Effector CD4-positive, alpha-beta T cell (primary cell): ENCODE data around the gene LILRA5.
"Not testable (repeated sequence)": the region's sequence is repeated elsewhere in the genome, so short reads cannot be mapped to it uniquely, and the experiment has no call there.

ENCODE experiments used
- DNase-seq: peaks from one replicate; pipeline ENCODE4 v3.0.0-alpha.2; 2020

Gene LILRA5

GRCh38 chr19:54333586-54334298 is 20.8 kb upstream of the LILRA5 start:
- DNase-seq: no peak

DNA sequence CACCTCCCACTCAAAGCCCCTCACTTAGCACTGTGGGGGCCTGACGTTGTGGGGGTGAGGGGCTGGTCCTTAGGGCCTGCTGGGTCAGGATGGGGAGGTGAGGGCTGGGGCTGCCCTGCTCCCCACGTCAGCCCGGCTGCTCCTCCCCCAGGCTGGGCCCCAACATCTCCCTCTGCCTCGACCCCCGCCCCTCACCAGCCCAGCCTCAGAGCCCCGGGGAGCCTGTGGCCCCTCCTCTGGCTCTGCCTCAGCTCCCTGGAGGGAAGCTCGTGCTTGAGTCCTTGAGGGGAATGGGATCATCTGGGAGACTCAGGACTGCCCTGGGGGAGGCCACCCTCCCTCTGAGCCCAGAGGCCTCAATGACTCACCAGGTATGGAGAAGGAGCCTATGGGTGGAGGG is 19.2 kb upstream of the LILRA5 start:
- DNase-seq: no peak

GRCh38 chr19:54331626-54332025 is 18.7 kb upstream of the LILRA5 start:
- no peak for DNase-seq

DNA sequence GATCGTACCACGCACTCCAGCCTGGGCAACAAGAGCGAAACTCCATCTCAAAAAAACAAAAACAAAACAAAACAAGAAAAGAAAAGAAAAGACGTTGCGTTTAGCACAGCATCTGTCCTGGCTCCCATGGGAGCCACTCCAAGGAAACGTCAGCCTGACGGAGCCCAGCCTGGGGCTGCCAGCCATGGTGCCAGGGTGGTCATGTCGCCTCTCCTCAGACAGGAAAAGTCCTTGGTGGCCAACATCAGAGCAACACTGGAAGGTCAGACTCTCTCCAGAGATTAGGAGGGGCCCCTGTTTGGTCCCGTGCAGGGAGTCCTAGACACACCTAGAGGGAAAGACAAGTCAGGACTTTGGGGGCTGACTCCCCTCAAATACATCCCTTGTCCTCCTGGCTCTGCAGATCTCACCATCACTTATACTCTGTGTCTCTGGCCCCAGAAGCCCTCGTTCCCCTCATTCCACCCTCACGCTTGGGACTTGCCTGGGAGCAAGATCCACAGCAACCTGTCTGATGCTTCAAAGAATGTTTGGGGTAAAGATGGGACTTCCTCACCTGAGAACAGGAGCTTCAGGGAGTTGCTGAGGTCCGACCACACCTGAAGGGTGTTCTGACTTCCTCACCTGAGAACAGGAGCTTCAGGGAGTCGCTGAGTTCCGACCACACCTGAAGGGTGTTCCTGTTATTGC is 16.7 kb upstream of the LILRA5 start:
- no peak for DNase-seq

GRCh38 chr19:54328781-54329180 is 15.8 kb upstream of the LILRA5 start:
- not testable (repeated sequence) for DNase-seq

GRCh38 chr19:54325631-54326030 is 12.7 kb upstream of the LILRA5 start:
- no peak for DNase-seq

DNA sequence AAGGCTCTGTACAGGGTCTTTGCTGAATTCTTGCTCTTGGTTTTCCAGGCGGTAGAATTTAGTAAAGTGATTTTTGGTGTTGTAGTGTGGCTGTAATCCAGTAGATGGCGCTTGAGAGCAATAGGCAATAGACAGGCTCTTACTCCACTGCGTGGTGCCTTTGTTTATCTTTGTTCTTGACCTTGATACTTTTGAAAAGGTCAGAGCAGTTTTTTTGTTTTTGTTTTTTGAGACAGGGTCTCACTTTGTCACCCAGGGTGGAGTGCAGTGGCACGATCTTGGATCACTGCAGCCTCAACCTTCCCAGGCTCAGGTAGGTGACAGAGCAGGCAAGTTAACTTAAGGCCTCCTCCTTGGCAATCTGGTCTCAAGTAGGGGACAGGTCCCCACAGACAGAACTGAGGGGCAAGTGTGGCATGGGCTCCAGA is 12.2 kb upstream of the LILRA5 start:
- DNase-seq: peak; percentile 43

DNA sequence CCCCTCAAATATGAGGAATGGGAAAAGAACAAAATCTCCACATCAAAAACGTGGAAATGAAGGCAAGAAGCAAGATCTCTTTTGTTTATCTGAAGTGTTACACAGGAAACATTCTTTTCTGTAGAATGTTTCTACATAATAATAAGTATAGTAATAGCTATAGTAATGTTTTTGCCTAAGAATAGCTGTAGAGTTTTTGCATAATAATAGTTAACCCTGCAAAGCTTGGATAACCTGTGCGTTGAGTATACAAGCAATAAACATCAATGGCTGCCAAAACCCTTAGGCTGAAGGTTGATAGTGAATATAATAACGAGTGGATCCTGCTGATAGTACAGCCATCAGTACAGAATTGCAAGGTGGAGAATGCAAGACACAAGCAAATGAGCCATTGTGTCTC is 11.1 kb upstream of the LILRA5 start:
- no peak for DNase-seq

GRCh38 chr19:54322934-54323333 is 10.0 kb upstream of the LILRA5 start:
- DNase-seq: not testable (repeated sequence)

DNA sequence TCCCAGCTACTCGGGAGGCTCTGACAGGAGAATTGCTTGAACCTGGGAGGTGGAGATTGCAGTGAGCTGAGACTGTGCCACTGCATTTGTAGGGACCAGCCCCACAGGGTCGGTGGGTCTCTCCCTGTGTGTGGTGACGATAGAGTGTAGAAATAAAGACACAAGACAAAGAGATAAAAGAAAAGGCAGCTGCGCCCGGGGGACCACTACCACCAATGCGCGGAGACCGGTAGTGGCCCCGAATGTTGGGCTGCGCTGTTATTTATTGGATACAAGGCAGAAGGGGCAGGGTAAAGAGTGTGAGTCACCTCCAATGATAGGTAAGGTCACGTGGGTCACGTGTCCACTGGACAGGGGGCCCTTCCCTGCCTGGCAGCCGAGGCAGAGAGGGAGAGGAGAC is 9.3 kb upstream of the LILRA5 start:
- not testable (repeated sequence) for DNase-seq

- no peak for DNase-seq
Observed at GRCh38 chr19:54319892-54320670, 7.1 kb upstream of the LILRA5 start.

DNA sequence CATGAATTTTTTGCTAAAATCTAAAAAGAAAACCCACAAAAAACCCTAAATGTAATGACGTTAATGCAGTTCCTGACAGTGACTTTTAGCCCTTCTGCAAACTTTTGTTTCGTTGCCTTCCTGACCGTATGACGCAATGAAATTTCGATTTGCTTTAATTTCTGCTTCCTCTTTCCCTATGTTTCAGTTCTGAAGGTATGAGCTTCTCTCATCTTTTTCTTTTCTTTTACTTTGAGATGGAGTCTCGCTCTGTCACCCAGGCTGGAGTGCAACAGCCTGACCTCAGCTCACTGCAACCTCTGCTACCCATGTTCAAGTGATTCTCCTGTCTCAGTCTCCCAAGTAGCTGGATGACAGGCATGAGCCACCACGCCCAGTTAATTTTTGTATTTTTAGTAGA is 6.1 kb upstream of the LILRA5 start:
- DNase-seq: no peak

DNA sequence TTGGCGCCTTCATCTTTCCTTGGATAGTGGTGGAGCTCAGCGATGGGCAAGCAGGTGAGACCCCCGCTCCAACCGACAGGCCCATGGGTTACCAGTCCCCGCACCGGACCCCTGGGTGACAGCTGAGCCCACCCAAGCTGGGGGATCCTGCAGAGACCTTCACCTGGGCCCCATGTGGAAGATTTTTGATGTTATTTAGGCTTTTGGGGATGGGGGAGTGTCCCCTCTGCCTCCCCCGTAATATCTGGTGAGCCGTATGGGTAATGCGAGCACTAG is 4.9 kb upstream of the LILRA5 start:
- no peak for DNase-seq

- DNase-seq: no peak
Observed at GRCh38 chr19:54317108-54317964, 4.4 kb upstream of the LILRA5 start.

DNA sequence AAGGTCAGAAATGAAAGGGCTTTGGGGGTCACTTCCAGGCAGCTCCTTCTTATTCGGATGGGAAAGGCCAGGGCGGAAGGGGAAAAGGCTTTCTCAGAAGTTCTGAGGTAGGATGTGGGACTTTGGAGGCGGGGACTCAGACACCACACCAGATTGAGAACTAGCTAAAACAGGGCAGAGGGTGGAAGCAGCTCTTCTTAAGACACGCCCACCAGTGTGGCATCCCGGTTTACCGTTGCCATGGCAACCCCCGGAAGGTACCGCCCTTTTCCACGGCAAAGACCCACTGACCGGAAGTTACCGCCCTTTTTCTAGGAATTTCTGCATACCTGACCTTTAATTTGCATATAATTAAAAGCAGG is 3.8 kb upstream of the LILRA5 start:
- DNase-seq: no peak

DNA sequence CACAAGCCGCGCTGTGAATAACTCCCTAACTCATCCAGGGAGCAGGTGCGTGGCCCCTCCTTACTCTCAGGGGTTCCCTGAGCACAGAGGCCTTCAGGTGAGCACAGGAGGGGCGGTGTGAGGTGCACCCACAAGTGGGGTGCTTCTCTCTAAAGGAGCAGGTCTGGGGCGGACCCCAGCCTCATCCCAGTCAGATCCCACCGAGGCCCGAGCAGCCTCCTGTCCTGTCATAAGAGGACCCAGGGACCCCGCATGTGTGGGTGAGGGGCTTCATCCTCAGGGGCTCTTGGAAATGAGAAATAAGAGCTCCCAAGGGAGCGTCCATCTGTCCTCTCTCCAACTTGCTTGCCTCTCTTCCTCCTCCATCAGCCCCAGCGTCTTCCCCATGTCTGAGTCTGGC is 3.0 kb upstream of the LILRA5 start:
- no peak for DNase-seq

GRCh38 chr19:54312011-54312410 is 955 bp downstream of the LILRA5 start:
- DNase-seq: no peak

DNA sequence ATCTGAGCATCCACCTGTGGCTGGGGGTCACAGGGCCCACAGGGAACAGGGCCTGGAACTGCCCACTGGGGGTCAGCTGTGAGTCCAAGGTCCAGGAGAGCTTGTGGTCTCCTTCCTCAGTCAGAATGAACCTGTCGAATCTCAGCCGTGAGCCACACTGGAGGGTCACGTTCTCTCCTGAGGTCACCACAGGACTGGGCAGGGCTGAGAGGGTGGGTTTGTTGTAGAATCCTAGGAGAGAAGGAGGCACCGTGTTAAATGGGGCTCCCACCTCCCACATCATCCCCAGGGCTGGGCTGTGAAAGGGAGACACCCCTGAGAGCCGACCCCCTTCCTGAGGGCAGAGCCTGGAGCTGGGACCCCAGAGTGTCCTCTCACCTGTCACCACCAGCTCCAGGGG is 1.5 kb downstream of the LILRA5 start:
- no peak for DNase-seq

DNA sequence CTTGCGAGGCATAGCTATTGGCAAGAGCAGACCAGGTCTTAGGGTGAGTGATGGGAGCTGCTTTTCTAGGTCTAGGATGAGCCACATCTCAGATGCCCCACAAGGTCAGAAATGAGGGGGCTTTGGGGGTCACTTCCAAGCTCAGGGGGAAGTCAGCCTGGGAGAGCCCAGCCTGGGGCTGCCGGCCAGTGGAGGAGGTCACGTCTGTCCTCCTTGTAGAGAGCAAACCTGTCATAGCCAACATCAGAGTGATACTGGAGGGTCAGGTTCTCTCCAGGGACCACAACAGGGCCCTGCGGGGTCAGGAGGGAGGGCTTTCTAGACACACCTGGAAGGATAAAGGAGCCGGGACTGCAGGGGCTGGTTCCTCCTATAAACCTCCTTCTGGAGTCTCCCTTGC is 2.4 kb downstream of the LILRA5 start:
- no peak for DNase-seq

DNA sequence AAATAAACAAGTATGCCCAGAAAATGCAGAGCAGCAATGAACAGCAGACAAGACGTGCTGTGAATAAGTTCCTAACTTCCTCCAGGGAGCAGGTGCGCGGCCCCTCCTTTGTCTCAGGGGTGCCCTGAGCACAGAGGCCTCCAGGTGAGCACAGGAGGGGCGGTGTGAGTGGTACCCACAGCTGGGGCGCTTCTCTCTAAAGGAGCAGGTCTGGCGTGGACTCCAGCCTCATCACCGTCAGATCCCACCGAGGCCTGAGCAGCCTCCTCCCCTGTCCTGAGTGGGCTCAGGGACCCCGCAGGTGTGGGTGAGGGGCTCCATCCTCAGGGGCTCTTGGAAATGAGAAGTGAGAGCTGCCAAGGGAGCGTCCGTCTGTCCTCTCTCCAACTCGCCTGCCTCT is 3.2 kb downstream of the LILRA5 start:
- DNase-seq: no peak

GRCh38 chr19:54307389-54308020 is 5.5 kb downstream of the LILRA5 start:
- DNase-seq: no peak

DNA sequence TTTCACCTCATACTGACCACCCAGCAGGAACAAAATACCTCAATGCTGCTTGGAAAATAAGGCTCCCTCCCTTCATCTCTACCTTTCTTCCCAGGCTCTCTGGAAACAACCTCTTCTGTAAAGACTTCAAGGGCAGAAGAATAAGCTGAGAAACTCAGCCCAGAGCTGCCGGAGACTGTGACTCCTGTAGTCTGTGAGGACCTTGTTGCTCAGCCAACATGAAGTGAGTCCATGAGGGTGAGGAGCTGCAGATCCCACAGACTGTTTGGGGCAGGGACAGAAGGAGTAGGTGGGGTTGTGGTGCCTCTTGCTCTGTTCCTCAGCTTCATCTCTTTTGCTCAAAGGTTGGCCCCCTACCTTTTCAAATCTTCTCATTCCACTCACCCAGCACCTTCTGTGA is 7.8 kb downstream of the LILRA5 start:
- DNase-seq: no peak

- no peak for DNase-seq
Observed at GRCh38 chr19:54302257-54302656, 10.7 kb downstream of the LILRA5 start.
